IMR-90 (cell line): ENCODE results near the gene RAB11FIP4. TPM values are rescaled to one million over a fixed set of nuclear protein-coding genes. Genes with fewer than 3 reads are reported as not detected.

Source experiments
- ATAC-seq: fragments of 200-7000 bp; cut with Tn5 transposase; 2 replicates; pipeline ENCODE4 v1.9.1; 2020; ENCODE audit warnings: low read depth, mild to moderate bottlenecking, moderate library complexity
- BruUV-seq: library from RNA; stranded (reverse); fragments of 400-500 nt; replicated peaks from 2 replicates; lab custom pipeline; 2021; lab: Mats Ljungman, UMichigan
- CTCF ChIA-PET: fragments of 300-600 bp; formaldehyde crosslinking; extraction: SDS; loops from one replicate; lab custom pipeline; 2021; ENCODE audit warnings: antibody characterized with exemption; lab: Yijun Ruan, JAX
- POLR2A ChIA-PET: fragments of 300-600 bp; sonication (Branson Sonifier 250); formaldehyde crosslinking; loops from one replicate; lab custom pipeline; 2022; ENCODE audit warnings: antibody characterized with exemption; ENCODE audit not compliant: unreplicated experiment; lab: Charles Lee
- DNase-seq: peaks from one replicate; pipeline ENCODE4 v3.0.0; 2013
- H2AFZ ChIP-seq: replicated peaks from 2 replicates; pipeline ENCODE3; 2013; ENCODE audit warnings: low read length, mild to moderate bottlenecking; ENCODE audit not compliant: poor library complexity
- H2AK5ac ChIP-seq: 2 replicates; pipeline ENCODE4 v1.6.1; 2013; ENCODE audit warnings: low read depth, low read length, inconsistent platforms
- H2AK9ac ChIP-seq: replicated peaks from 2 replicates; pipeline ENCODE3; 2013; ENCODE audit warnings: mild to moderate bottlenecking, low read depth, low read length, moderate library complexity; ENCODE audit not compliant: poor library complexity
- H2BK120ac ChIP-seq: 2 replicates; pipeline ENCODE4 v1.6.1; 2013; ENCODE audit warnings: low read depth, low read length, inconsistent platforms
- H2BK15ac ChIP-seq: 3 replicates; pipeline ENCODE4 v1.6.1; 2013; ENCODE audit warnings: low read depth, low read length, inconsistent platforms
- H2BK20ac ChIP-seq: 2 replicates; pipeline ENCODE4 v1.6.1; 2013; ENCODE audit warnings: low read depth, mild to moderate bottlenecking, inconsistent platforms, low read length, moderate library complexity
- H2BK5ac ChIP-seq: 2 replicates; pipeline ENCODE4 v1.6.1; 2013; ENCODE audit warnings: mild to moderate bottlenecking, low read depth, low read length, inconsistent platforms; ENCODE audit not compliant: poor library complexity, severe bottlenecking
- H3K14ac ChIP-seq: replicated peaks from 2 replicates; pipeline ENCODE4 v1.6.1; 2013; ENCODE audit warnings: low read depth, low read length, inconsistent platforms
- H3K18ac ChIP-seq: 2 replicates; pipeline ENCODE4 v1.6.1; 2013; ENCODE audit warnings: low read depth, low read length, control low read depth
- H3K23ac ChIP-seq: 2 replicates; pipeline ENCODE4 v1.6.1; 2013; ENCODE audit warnings: low read depth, low read length, inconsistent platforms
- H3K27ac ChIP-seq: 2 replicates; pipeline ENCODE4 v1.5.1; 2013; ENCODE audit warnings: mild to moderate bottlenecking, control low read depth, low read length; ENCODE audit not compliant: insufficient read depth
- H3K27me3 ChIP-seq: 2 replicates; pipeline ENCODE4 v1.6.1; 2013; ENCODE audit warnings: low read length; ENCODE audit not compliant: control insufficient read depth, insufficient read depth
- H3K36me3 ChIP-seq: 2 replicates; pipeline ENCODE4 v1.6.1; 2013; ENCODE audit warnings: low read length, mixed read lengths; ENCODE audit not compliant: control insufficient read depth, insufficient read depth
- H3K4ac ChIP-seq: 2 replicates; pipeline ENCODE4 v1.6.1; 2013; ENCODE audit warnings: low read depth, low read length, inconsistent platforms
- H3K4me1 ChIP-seq: 2 replicates; pipeline ENCODE4 v1.6.1; 2013; ENCODE audit warnings: low read length, mixed read lengths; ENCODE audit not compliant: control insufficient read depth, insufficient read depth
- H3K4me2 ChIP-seq: 2 replicates; pipeline ENCODE4 v1.6.1; 2013; ENCODE audit warnings: low read depth, mild to moderate bottlenecking, control low read depth, low read length, moderate library complexity
- H3K4me3 ChIP-seq: 2 replicates; pipeline ENCODE4 v1.5.1; 2013; ENCODE audit warnings: low read depth, mild to moderate bottlenecking, control low read depth, low read length, moderate library complexity; ENCODE audit not compliant: insufficient read depth
- H3K56ac ChIP-seq: 2 replicates; pipeline ENCODE4 v1.6.1; 2013; ENCODE audit warnings: low read length, inconsistent platforms; ENCODE audit not compliant: insufficient read depth; ENCODE audit errors: extremely low read depth
- H3K79me1 ChIP-seq, 2 experiments: 2 replicates each; pipeline ENCODE4 v1.6.1; 2013; ENCODE audit warnings: low read length in 2 of 2, inconsistent platforms in 1 of 2, low read depth in 1 of 2
- H3K9ac ChIP-seq: 2 replicates; pipeline ENCODE4 v1.6.1; 2013; ENCODE audit warnings: low read depth, low read length, control low read depth
- H3K9me1 ChIP-seq: 2 replicates; pipeline ENCODE4 v1.6.1; 2013; ENCODE audit warnings: low read length, inconsistent platforms; ENCODE audit not compliant: insufficient read depth
- H3K9me3 ChIP-seq: 2 replicates; pipeline ENCODE4 v1.6.1; 2013; ENCODE audit warnings: low read length; ENCODE audit not compliant: control insufficient read depth, insufficient read depth
- H4K20me1 ChIP-seq: 2 replicates; pipeline ENCODE4 v1.6.1; 2013; ENCODE audit warnings: low read length, inconsistent platforms; ENCODE audit not compliant: insufficient read depth
- H4K5ac ChIP-seq: 2 replicates; pipeline ENCODE4 v1.6.1; 2013; ENCODE audit warnings: mild to moderate bottlenecking, low read depth, low read length, control low read depth
- H4K8ac ChIP-seq, 2 experiments: 2 replicates each; pipeline ENCODE4 v1.6.1; 2013; ENCODE audit warnings: low read depth in 2 of 2, low read length in 2 of 2, control low read depth in 1 of 2, inconsistent platforms in 1 of 2
- H4K91ac ChIP-seq: 2 replicates; pipeline ENCODE4 v1.6.1; 2013; ENCODE audit warnings: low read depth, low read length, inconsistent platforms; ENCODE audit not compliant: insufficient read depth
- BHLHE40 ChIP-seq: fragments of 150-350 bp; IDR thresholded peaks from 2 replicates; pipeline ENCODE4 v1.6.1; 2016; ENCODE audit warnings: mild to moderate bottlenecking, low read depth, low read length
- CHD1 ChIP-seq: IDR thresholded peaks from 2 replicates; pipeline ENCODE4 v1.6.1; 2012; ENCODE audit warnings: low read depth, low read length, improper control_type of control experiment
- MAFK ChIP-seq: IDR thresholded peaks from 2 replicates; pipeline ENCODE4 v1.6.1; 2012; ENCODE audit warnings: low read depth, low read length, improper control_type of control experiment
- MAZ ChIP-seq: IDR thresholded peaks from 2 replicates; pipeline ENCODE4 v1.6.1; 2012; ENCODE audit warnings: low read depth, mild to moderate bottlenecking, low read length, improper control_type of control experiment, moderate library complexity, borderline replicate concordance
- MXI1 ChIP-seq: IDR thresholded peaks from 2 replicates; pipeline ENCODE4 v1.6.1; 2012; ENCODE audit warnings: low read depth, mild to moderate bottlenecking, low read length, moderate library complexity, borderline replicate concordance
- RAD21 ChIP-seq: IDR thresholded peaks from 2 replicates; pipeline ENCODE4 v1.6.1; 2012; ENCODE audit warnings: low read length, improper control_type of control experiment
- RCOR1 ChIP-seq: IDR thresholded peaks from 2 replicates; pipeline ENCODE4 v1.6.1; 2012; ENCODE audit warnings: mild to moderate bottlenecking, low read length, improper control_type of control experiment; ENCODE audit not compliant: insufficient replicate concordance
- RFX5 ChIP-seq: IDR thresholded peaks from 2 replicates; pipeline ENCODE4 v1.8.0; 2012; ENCODE audit warnings: low read depth, mild to moderate bottlenecking, low read length, moderate library complexity
- SMC3 ChIP-seq: fragments of 150-350 bp; IDR thresholded peaks from 2 replicates; pipeline ENCODE4 v1.6.1; 2016; ENCODE audit warnings: low read depth, mild to moderate bottlenecking, antibody characterized with exemption, low read length, moderate library complexity
- WGBS, 2 experiments: methylation state at CpG; one replicate each; pipeline versions ENCODE4 v1.1.5 to v1.1.7; 2013; ENCODE audit warnings: missing lambda C conversion rate in 2 of 2; ENCODE audit not compliant: insufficient read length in 1 of 2; ENCODE audit errors: extremely low coverage in 2 of 2; 5-methylcytosine and 5-hydroxymethylcytosine counted together
- dilution Hi-C: fragments of 300-500 bp; cut with HindIII; formaldehyde crosslinking; loops from one replicate; pipeline ENCODE4 v1.14.3; 2018; ENCODE audit warnings: low sequenced_read_pairs; ENCODE audit not compliant: unreplicated experiment
- in situ Hi-C: fragments of 300-500 bp; cut with MboI; formaldehyde crosslinking; loops from 3 replicates; pipeline ENCODE4 v1.14.3; 2019; ENCODE audit warnings: low sequenced_read_pairs, inconsistent platforms, mixed read lengths
- intact Hi-C: fragments of 100-400 bp; cut with micrococcal nuclease; formaldehyde crosslinking; loops from 2 replicates; pipeline ENCODE4 v1.10.0; 2022
- polyA plus RNA-seq, 3 experiments: library from polyadenylated mRNA; depleted of rRNA; stranded (reverse); fragments of >200 nt; gene quantifications; 2 replicates each; pipeline ENCODE4 v1.2.3, GENCODE V29; 2012; ENCODE audit warnings: low replicate concordance in 1 of 3
- total RNA-seq: library from RNA; depleted of rRNA; stranded (reverse); fragments of >200 nt; gene quantifications from 2 replicates; pipeline ENCODE4 v1.2.3, GENCODE V29; 2012
- TF ChIP-seq, protein P1 (sequence below): conservative IDR thresholded peaks from 2 replicates; pipeline ENCODE4 v1.5.1; 2012; ENCODE audit warnings: mild to moderate bottlenecking, low read depth, low read length, improper control_type of control experiment

Gene RAB11FIP4
- total and polyA plus RNA-seq, 2 of the 4 experiments (the other 2 are of a cell fraction): 0.68 to 1.1 TPM

DNA sequence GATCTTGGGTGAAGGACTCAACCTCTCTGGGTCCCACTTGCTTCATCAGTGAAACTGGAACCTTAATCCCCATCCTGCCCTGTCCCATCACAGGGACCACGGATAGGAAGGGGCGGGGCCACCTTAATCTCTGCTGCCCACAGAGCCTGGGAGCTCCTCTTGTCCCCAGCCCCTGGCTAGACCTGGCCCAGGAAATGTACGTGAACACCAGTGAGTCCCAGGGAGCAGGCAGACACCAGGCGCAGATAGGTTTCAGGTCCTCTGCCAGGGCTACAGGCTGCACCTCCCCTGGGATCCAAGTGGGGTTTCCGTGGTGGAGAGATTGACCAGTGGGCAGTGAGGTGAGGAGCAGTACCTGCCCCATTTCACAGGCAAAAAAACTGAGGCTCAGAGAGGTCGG lies 21.0 kb downstream of the RAB11FIP4 start:
- H3K4me2 ChIP-seq: no peak overlapping the region
- intact Hi-C loops (no loop called here), in situ Hi-C loops (no loop called here), dilution Hi-C loops (no loop called here)
- no peak overlapping the region for H4K8ac ChIP-seq
- H2BK20ac ChIP-seq: no peak overlapping the region
- no peak overlapping the region for H2AK5ac ChIP-seq
- H4K20me1 ChIP-seq: 0 out of 2 replicates have a peak, but pooled peaks cover 3% of the 10 kb centered on the region
- no peak overlapping the region for H2BK15ac ChIP-seq
- ChIA-PET CTCF (interaction anchor here (0.6 kb wide), 1 partner anchor 50 kb away, joined by 6 read pairs; no protein-coding TSS in a partner anchor), POLR2A (no interaction called here)
- no peaks in the 10 kb centered on the region for H3K9me3 ChIP-seq
- no peak for DNase-seq
- no peak overlapping the region for H2BK120ac ChIP-seq
- ATAC-seq: no peak
- H3K27me3 ChIP-seq: peaks cover 29% of the 10 kb centered on the region
- H3K4me1 ChIP-seq: no peaks in the 10 kb centered on the region; the same call in 1 of the 2 replicates
- H2AFZ ChIP-seq: peak overlapping the region; percentile 28
- no peaks in the 10 kb centered on the region for H3K36me3 ChIP-seq
- H3K9ac ChIP-seq: no peak overlapping the region
- H3K9me1 ChIP-seq: peaks cover 4% of the 10 kb centered on the region; the same call in 1 of the 2 replicates
- H3K4me3 ChIP-seq: no peak overlapping the region
- H4K5ac ChIP-seq: no peak overlapping the region
- no peak overlapping the region for H3K27ac ChIP-seq
- H3K79me1 ChIP-seq: no peaks in the 10 kb centered on the region
- H3K14ac ChIP-seq: no peak overlapping the region
- H3K56ac ChIP-seq: no peak overlapping the region
- H3K18ac ChIP-seq: no peak overlapping the region
- 83% methylated on average over 1 of the region's 6 CpGs; no CpG with 5 or more reads in 1 of the 2 experiments for whole genome bisulfite sequencing, 2 experiments
- no peak overlapping the region for H2AK9ac ChIP-seq
- TF ChIP-seq CHD1 (no peak), RCOR1 (no peak), SMC3 (no peak), RFX5 (no peak), RAD21 (no peak), MAFK (no peak), MAZ (no peak), MXI1 (no peak), BHLHE40 (no peak)
- TF ChIP-seq, protein P1, sequence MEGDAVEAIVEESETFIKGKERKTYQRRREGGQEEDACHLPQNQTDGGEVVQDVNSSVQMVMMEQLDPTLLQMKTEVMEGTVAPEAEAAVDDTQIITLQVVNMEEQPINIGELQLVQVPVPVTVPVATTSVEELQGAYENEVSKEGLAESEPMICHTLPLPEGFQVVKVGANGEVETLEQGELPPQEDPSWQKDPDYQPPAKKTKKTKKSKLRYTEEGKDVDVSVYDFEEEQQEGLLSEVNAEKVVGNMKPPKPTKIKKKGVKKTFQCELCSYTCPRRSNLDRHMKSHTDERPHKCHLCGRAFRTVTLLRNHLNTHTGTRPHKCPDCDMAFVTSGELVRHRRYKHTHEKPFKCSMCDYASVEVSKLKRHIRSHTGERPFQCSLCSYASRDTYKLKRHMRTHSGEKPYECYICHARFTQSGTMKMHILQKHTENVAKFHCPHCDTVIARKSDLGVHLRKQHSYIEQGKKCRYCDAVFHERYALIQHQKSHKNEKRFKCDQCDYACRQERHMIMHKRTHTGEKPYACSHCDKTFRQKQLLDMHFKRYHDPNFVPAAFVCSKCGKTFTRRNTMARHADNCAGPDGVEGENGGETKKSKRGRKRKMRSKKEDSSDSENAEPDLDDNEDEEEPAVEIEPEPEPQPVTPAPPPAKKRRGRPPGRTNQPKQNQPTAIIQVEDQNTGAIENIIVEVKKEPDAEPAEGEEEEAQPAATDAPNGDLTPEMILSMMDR: no peak
- H2BK5ac ChIP-seq: no peak overlapping the region
- no peak overlapping the region for H3K23ac ChIP-seq
- BruUV-seq: no TSS peak
- no peak overlapping the region for H4K91ac ChIP-seq
- no peak overlapping the region for H3K4ac ChIP-seq
